GM18519 (cell line): ENCODE measurements around the gene ACSL5.

Experiments
- ATAC-seq: cut with Tn5 transposase; IDR thresholded peaks from one replicate; pipeline ENCODE4 v1.9.1; 2021; ENCODE audit warnings: mild to moderate bottlenecking, moderate library complexity; ENCODE audit not compliant: unreplicated experiment, low FRiP score

Gene ACSL5, protein sequence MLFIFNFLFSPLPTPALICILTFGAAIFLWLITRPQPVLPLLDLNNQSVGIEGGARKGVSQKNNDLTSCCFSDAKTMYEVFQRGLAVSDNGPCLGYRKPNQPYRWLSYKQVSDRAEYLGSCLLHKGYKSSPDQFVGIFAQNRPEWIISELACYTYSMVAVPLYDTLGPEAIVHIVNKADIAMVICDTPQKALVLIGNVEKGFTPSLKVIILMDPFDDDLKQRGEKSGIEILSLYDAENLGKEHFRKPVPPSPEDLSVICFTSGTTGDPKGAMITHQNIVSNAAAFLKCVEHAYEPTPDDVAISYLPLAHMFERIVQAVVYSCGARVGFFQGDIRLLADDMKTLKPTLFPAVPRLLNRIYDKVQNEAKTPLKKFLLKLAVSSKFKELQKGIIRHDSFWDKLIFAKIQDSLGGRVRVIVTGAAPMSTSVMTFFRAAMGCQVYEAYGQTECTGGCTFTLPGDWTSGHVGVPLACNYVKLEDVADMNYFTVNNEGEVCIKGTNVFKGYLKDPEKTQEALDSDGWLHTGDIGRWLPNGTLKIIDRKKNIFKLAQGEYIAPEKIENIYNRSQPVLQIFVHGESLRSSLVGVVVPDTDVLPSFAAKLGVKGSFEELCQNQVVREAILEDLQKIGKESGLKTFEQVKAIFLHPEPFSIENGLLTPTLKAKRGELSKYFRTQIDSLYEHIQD

DNA sequence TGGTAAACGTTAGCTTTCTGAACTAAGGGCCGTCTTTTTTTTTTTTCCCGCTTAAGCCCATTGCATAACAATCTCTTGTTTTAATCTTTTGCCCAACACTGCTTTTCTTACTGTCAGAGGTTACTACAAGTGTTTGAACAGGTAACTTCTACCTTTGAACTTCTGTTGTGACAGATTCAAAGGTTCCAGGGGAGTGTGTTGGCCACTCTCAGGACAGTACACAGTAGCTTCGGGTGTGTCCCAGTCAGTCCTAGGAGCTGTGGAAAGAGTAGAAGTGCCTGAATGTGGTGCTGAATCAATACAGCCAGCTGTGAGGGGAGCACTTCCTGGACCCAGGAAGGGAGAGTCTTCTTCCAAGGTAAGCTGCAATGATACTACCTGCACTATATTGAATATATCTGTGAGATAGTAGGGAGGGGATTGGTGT, at the start of gene ACSL5:
TSS of gene ACSL5 (plus strand) at position 205 of the 427 bp plus-strand sequence. CDS start 20,831 bp downstream, outside the sequence.
- ATAC-seq: no peak

DNA sequence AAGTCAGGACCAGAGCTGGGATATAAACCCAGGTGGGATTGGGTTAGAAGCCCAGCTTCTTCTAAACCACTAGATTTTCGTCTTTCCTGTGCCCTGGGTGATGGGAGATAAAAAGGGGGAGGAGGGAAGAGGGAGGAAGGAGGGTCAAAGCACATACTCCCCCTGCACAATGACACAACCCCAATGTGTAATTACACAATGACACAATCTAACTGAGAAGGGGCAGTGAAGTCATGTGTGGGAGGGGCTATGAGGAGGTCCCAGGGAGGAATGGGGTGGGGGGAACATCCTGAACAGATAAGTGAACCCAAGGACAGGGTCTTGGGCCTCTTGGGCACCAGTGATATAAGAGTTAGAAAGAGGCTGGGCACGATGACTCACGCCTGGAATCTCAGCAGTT, 46.2 kb upstream of the ACSL5 start:
- no peak for ATAC-seq

DNA sequence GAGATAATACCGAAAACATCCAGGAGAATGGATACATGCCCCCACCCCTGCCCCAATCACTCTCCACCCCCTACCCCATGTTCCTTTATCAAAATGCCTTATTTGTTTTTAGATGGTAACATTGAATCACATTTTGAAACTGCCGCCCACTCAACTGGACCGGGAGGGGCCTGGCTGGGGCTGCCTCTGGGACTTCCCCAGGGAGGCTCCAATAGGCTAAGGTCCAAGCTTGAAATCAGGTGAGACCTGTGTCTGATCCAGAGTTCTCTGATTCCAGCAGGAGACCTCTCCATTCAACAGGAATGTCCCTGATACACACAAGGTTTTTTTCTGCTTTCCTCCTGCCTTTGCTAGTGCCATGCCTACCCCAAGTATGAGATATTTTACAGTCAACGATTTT, 43.8 kb upstream of the ACSL5 start:
- ATAC-seq: no peak

DNA sequence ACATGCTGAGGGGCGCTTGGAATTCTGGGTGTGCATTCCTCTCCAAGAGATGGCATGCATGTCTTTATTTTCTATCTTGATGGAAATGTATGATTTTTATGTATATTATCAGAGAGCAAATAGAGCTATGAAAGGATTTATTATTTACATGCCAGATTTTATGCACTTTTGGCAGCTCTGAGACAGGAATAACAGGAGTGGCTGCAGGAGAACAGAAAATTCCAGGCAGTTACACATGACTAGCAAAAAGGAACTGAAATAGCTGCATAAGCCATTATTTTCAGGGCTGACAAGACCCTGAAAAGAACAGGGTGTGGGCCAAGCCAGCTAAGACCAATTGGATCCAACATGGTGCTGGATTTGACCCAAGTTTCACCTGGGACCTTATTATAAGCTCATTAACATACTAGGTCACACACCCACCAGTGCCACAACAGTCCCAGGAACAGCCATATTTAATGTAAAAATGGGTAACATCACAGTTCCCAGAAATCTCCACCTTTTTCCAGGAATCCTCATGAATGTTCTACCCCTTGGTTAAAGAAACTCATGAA, 43.2 kb upstream of the ACSL5 start:
- ATAC-seq: no peak

DNA sequence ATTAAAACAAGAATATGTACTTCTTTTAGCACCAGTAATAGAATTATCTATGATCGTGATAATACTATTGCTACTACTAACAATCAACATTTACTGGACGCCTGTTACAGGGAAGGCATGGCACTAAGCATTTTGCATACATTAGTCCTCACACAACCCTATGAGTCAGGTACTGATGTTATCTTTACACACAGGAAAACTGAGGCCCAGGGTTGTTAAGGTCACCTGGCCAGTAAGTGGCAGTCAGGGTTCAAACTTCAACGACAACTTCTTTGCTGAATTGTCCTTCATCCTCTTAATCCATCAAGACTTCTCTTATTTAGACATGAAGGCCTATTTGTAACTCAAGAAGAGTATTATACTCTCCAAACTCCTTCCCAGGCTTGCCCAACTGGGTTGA, 41.9 kb upstream of the ACSL5 start:
- ATAC-seq: no peak

DNA sequence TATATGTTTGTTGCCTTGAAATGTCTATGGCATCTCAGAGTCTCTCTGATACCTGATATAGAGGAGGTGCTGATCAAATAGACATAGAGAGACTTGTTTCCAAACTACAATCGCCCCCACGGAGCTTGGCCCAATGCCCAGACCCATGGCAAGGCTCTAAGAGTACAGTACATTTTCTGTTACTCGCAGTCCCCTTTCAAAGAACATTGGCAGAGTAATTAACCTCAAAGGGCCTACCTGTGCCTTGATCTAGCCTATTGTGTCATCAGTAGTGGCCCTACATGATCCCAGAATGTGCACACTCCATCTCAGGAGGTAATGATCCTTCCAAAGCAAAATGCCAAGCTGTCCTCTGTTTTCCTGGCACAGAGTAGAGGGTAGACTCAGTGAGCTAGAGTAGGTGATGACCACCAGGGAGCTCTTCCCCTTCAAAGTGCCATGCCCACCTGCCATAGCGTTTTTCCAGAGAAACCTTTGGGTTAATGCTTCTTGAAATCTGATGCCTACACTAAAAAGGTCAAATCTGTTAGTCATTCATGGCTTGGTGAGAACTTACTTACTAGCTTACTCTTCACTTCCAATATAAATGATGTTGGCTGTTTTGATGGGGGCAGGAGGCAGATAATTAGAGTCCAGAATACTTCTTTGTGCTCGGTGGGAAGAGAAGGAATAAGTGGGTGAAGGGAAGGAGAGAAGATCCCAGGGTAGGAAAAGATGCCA, 41.2 kb upstream of the ACSL5 start:
- ATAC-seq: no peak

DNA sequence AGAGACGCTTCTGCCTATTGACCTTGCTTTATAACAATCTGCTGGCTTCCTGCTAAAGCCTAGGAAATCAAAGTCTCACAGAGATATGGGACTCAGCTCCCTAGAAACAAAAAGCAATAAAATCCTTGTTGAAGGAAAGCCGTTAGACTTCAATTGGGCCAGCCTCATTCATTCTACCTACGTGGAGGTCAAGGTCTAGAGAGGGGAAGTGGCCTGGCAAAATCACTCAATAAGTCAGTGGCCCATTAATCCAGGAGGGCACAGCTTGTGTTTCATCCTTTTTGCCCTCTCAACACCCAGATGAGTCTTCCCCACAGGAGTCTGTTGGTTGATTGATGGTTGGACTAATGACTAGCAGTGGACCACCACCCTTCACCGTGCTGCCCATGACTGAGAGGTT, 40.5 kb upstream of the ACSL5 start:
- no peak for ATAC-seq

DNA sequence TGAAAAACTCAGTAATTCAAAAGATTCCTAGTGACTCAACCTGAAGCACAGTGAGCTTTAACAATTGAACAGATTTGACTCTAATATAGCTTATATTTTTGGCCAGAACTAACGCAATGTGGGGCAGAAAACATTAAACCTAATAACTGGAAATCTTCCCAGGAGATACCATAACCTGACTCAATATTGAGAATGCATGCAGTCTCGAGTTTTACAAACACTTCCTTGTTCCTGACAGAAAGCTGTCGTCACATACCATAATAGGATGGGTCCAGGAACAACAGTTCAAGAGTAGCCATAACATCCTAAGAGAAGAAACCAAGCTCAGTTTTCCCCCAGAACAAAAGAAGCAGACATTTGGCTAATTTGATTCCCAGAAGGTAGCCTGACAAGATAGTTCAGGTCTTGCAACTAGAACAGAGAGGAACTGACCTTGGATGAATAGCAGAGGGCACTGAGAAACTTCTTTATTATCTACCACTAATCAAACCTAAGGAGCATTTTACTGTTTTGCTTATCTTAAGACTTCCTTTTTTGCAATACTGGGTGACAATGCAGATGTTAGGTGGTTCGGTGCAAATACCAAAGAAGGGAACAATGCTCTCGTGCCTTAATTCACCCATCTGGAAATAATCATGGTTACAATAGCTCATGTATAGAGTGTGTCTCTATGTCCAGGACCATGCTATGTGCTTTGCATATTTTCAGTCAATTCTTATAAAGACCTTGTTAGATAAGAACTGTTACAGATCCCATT, 38.6 kb upstream of the ACSL5 start:
- ATAC-seq: no peak

DNA sequence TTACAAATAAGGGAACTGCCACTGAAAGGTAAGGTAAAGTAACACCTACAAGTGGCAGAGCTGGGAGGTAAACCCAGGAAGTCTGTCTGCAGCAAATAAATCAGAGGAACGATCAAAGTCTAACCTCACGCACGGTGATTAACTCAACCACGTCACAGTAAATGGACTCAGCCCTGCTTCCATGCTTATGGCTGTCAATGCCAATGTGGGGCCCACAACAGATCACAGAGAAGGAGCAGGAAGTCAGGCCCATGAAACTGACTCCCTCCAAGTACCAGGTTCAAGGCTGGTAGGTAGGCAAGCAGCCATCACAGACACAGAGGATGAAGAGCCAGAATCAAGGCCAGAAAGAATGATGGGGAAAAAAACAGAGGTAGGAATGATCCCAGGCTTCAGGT, 38.0 kb upstream of the ACSL5 start:
- no peak for ATAC-seq

DNA sequence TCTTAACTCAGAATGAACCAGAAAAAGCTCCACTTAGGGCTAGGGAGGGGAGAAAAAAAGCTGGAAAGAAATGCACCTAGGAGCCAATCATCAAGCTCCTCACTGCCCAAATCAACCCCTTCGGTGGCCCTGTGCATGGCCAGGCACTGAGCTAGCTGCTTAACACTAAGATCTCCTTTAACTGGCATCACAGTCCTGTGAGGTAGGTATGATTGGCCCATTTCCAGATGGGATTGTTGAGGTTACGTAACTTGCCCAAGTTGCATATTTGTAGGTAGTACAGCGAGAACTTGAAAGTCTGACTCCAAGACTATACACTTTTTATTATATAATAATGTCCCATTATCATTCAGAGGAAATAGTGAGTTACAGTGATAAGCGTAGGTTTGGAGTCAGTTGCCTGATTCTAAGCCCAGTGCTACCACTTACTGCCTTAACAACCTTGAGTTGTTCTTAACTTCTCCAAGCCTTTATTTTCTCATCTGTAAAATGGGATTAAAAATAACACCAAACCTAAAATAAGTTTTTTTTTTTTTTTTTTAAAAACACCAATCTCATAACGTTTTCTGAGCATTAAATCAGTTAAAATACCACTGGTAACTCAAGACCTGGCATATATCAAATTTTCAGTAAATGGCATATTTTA, 37.2 kb upstream of the ACSL5 start:
- ATAC-seq: no peak

DNA sequence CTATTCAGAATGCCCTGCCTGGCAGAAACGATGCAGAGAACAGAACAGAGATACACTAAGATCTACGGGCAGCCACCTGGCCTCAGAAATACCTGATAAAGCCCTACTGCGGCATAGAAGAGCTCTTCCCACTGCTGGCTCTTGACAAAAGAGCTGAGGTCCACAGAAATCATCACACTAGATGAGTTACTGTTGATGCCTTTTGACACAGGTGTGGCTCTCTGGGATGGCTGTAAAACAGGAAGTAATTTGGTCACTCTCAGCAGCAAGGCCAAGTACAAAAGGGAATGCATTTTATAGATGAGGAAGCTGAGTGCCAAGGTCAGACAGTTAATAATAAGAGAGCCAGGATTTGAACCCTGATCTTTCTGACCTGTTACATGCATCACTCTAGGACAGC, 35.0 kb upstream of the ACSL5 start:
- ATAC-seq: no peak

DNA sequence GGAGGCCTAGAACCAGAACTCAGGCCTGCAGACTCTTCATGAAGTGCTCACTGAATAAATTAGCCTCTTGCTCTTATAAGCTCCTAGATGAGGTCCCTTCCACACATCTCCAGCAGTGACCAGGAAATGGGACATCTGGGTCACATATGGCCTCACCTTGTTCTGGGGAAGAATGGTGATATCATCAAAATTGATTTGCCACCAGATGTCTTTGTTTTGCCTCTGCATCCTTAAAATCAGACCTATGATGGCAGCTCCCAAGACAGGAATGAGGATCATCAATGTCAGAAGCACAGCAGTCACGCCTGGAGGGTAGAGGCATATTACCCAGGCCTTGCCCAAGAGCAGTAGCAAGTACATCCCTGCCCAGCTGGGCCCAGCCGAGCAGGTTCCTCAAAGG, 33.3 kb upstream of the ACSL5 start:
- ATAC-seq: no peak

DNA sequence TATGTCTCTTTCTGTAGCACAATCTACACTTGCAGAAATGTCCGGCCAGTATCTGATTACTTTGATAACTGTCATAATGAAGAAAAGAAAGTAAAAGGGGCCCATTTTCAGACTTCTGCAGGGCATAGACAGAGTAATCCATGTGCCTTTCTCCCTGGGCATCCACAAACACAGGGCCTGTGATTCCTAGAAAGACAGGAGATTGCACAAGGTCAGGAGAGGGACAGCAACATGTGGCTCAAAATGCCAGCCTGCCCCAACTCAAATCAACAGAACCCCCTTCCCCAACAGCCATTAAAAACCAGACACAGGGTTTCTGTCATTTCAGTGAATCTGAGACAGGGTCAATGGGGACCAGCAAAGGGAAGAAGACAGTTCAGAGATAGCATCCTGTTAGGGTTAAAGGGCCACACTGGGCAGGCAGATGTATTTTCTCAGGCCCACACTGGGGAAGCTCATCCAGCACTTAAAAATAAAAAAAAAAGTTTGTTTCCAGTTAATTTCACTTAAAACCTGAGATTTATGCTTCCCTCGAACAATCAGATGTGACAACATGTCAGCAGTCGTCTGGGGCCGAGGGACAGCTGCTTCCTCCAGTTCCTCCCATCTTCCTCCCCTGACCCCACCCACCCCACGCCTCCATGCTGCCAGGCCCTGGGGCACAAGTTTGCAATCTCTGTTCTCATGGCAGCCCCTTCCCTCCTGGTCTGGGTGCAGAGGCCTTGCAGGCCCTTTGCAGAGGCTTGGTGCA, 30.7 kb upstream of the ACSL5 start:
- no peak for ATAC-seq

DNA sequence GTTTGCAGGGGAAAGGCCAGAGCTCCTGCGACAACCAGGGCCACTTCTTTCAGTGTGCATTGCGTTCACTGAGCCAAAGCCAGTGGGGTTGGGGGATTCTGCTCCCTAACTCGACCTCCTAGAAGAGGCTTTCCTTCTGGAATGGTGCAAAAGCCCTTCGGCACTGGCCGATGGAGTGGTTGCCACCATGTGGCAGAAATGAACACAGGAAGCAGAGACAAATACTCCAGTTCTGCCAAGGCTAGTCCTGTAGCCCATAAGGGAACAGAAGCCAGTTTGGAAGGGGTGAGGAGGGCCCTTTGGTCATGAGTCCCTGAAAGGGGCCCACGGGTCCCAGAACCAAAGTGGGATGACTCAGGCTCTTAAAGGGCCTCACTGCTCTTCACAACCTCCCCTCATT, 29.7 kb upstream of the ACSL5 start:
- no peak for ATAC-seq

DNA sequence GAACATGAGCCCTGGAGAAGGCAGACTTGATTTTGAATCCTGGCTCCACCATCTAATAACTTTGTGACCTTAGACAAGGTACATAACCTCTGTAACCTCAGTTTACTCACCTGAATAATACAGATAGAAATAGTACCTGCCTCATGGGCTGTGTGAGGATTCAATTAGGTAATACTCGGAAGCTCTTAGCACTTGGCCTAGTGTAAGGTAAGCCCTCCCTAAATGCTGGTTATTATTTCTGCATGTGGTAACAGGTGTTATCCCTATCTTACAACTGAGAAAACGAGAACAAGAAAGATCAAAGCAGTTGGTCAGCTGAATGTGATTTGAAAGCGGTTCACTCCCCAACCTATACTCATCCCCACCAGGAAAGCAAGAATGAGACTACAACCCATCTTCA, 28.7 kb upstream of the ACSL5 start:
- ATAC-seq: no peak

DNA sequence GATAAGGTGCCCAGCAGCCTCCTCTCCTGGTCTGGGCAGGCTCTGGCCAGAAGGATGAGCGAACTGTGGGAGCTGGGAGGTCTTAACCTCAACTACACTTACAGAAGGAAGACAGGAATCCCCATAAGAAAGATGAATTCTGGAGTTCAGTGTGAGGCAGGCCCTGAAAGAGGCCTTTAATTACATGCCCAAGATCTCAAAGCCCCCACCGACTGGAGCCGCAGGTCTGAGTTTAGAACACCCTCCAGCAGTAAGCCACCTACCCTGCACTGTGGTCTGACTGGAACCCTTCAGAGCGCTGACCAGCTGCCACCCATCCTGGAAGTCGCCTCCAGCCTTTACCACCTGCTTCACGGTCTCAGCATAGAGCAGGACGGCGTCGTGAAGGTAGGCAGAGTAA, 28.2 kb upstream of the ACSL5 start:
- no peak for ATAC-seq

DNA sequence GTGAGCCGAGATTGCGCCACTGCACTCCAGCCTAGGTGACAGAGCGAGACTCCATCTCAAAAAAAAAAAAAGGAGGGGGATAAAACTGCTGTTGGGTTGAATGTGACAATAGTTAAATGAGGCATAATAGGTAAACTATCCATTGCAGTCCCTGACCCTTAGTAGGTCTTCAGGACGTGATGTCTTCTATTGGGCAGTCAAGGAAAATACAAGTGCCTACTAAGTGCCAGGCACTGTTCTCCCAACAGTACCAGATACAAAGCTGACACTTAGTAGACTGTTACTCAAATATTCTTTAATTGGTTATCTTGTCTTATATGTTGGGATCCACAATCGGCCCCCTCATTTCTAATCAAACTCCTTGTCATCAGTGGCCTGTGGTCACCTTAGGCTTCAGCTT, 27.1 kb upstream of the ACSL5 start:
- ATAC-seq: no peak

DNA sequence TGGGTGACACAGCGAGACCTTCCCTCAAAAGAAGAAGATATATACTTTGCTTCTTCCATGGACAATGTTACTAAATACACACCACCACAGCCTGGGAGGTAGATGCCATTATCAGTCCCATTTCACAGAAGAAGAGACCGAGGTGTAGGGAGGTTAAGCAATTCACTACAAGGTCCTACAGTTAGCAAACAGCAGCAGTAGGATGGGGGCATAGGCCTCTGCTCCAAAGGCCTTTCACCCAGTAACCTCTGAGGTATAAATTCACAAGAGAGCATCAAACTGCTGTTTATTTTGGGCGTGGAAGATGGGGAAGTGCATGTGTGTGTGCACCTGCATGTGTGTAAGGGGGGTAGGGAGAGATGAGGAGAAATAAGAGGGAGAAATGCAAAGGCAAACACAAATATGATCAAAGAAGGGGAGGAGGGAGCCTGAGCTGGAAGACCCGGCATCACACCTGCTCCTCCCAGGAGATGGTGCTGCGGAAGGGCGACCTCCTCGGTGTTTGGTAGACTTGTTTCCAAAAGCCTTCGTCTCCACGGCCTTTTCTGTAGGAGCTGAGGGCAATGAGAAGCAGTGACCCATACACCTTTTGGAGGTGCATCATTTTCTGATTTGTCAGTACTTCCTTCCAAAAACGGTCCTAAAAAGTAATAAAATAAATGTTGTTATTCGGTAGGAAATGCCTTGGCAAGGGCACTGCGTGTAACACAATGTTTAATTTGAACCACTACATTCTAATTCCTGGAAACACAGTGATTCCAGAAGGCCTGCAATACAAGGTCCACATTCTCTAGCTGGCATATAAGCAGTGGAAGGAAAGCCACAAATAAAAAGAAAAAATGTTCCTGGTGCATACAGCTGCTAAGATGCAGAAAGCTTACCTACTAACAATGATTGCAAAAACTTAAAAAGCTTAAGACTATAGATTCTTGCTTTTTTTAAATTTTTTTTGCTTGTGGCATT, 25.9 kb upstream of the ACSL5 start:
- no peak for ATAC-seq
